Immature natural killer cell (primary cell): ENCODE results near the gene ME2. TPM values are rescaled to one million over a fixed set of nuclear protein-coding genes. Genes with fewer than 3 reads are reported as not detected.
"Not testable (repeated sequence)": the region's sequence is repeated elsewhere in the genome, so short reads cannot be mapped to it uniquely, and the experiment has no call there.

ENCODE experiments used
- DNase-seq, 3 donors: peaks; one replicate each; pipeline ENCODE4 v3.0.0; 2022; ENCODE audit warnings: mixed read lengths in 1 of 3
- H3K27ac Mint-ChIP-seq, 6 donors: one replicate each; pipeline ENCODE4 v1.8.0; 2020; ENCODE audit warnings: mixed read lengths in 6 of 6, mild to moderate bottlenecking in 5 of 6, inconsistent platforms in 4 of 6, moderate library complexity in 3 of 6
- H3K27me3 Mint-ChIP-seq, 3 donors: one replicate each; pipeline ENCODE4 v1.8.0; 2020 to 2021; ENCODE audit warnings: low read depth in 3 of 3, mild to moderate bottlenecking in 3 of 3, mixed read lengths in 3 of 3, moderate library complexity in 3 of 3, inconsistent platforms in 1 of 3
- H3K36me3 Mint-ChIP-seq, 3 donors: one replicate each; pipeline ENCODE4 v1.8.0; 2020; ENCODE audit warnings: mixed read lengths in 3 of 3, inconsistent platforms in 2 of 3, mild to moderate bottlenecking in 2 of 3
- H3K4me1 Mint-ChIP-seq, 2 donors: one replicate each; pipeline ENCODE4 v1.8.0; 2020; ENCODE audit warnings: inconsistent platforms in 2 of 2, mild to moderate bottlenecking in 2 of 2, mixed read lengths in 2 of 2, moderate library complexity in 1 of 2
- H3K4me3 Mint-ChIP-seq, 5 donors: one replicate each; pipeline ENCODE4 v1.8.0; 2020; ENCODE audit warnings: mild to moderate bottlenecking in 5 of 5, mixed read lengths in 5 of 5, inconsistent platforms in 3 of 5, moderate library complexity in 3 of 5
- H3K9me3 Mint-ChIP-seq, 6 donors: one replicate each; pipeline ENCODE4 v1.8.0; 2020; ENCODE audit warnings: mild to moderate bottlenecking in 6 of 6, mixed read lengths in 6 of 6, inconsistent platforms in 4 of 6, moderate library complexity in 3 of 6
- polyA plus RNA-seq, 3 donors: library from polyadenylated mRNA; unstranded; fragments of 300-500 nt; fragmentation: Illumina TruSeq; gene quantifications; one replicate each; pipeline ENCODE4 v1.2.3, GENCODE V29; 2021

Gene ME2
- polyA plus RNA-seq: 10 to 100 TPM; 57.9 to 96.3 (median 71.5) TPM

DNA sequence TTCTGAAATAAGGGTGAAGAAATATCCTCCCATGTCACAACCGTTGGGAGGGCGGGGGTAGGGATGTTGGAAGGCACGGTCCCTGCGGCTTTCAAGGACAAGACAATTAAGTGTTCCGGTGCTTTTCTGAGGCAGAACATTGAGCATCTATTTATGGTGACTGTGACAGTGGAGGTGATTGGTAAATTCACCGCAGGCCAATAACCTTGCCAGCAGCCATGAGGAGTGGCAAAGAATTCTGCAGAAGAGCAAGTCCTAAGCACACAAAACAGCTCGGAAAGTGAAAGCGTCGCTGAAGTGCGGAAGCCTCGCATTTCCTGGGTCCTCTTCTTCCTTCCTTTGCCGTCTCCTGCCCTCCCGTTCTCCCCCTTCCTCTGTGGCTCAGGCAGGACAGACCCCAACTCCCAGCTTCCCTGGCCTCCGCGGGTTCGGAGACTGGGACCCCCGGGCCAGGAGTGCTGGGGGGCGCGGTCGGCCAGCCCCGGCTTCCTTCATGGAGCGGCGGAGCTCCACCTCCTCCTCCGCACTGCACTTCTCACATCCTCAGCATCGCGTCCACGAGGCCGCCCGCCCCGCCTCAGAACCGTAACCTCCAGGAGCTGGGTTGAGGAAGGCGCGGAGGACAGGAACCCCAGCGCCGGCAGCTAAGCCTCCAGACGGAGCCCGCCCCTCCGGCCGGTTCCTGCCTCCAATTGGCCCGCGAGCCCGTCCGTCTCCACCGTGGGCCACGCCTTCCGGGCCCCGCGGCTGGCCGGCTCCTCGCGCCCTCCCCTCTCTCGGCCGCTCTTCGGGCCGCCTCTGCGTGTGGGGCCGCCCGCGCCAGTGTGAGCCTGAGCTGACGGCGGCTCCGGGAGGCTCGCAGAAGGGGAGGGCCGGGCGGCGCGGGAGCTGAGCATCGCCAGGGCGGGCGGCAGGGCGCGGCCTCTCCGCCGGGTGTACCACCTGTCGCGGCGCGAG, at the start of gene ME2:
TSS of gene ME2 (plus strand) at position 774 of the 957 bp plus-strand sequence. CDS start 16,703 bp downstream, outside the sequence.
- Mint-ChIP-seq H3K36me3 (no peaks in the 10 kb centered on the region), H3K27me3 (peaks cover 4 to 14% (median 11%) of the 10 kb centered on the region in 3 donors)

GRCh38 chr18:50829644-50830043, 49.3 kb upstream of the ME2 start:
- no peaks in the 10 kb centered on the region for H3K9me3 Mint-ChIP-seq
- no peak overlapping the region for H3K4me3 Mint-ChIP-seq
- no peaks in the 10 kb centered on the region for H3K36me3 Mint-ChIP-seq
- no peak overlapping the region for H3K27ac Mint-ChIP-seq
- peaks cover 0 to 3% (median 3%) of the 10 kb centered on the region in 3 donors for H3K27me3 Mint-ChIP-seq
- no peak for DNase-seq
- no peaks in the 10 kb centered on the region for H3K4me1 Mint-ChIP-seq

More for the DNA sequence above, at the start of gene ME2:
- Mint-ChIP-seq H3K4me3 (peak within 1 kb of the TSS; percentile 94 to 97 (median 95)), H3K4me1 (peaks cover 25 to 42% of the 10 kb centered on the region in 2 donors), H3K9me3 (no peaks in the 10 kb centered on the region), H3K27ac (peak within 1 kb of the TSS; percentile 96 to 99 (median 98))
- DNase-seq: peak; percentile 90 to 94 (median 92)

DNA sequence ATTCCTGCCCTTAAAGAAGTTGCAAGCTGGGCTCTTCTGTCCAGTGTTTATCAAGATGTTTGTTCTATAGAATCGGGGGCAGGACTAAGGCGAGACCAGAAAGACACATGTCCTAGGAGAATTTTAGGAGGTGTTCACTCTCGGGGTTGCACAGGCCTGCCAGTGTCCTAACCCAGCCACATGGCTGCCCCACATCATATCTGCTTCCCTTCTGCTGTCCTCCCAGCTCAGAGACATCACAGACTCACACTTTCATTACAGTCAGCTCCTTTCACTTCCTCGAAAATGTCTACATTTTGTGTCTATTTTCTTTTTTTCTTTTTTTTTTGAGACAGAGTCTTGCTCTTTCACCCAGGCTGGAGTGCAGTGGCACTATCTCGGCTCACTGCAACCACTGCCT, 48.4 kb upstream of the ME2 start:
- Mint-ChIP-seq H3K27ac (peak overlapping the region in 1 of 6 donors; percentile 18), H3K4me3 (no peak overlapping the region), H3K9me3 (no peaks in the 10 kb centered on the region), H3K4me1 (no peaks in the 10 kb centered on the region), H3K27me3 (peaks cover 2 to 7% (median 3%) of the 10 kb centered on the region in 3 donors), H3K36me3 (no peaks in the 10 kb centered on the region)
- DNase-seq: no peak

DNA sequence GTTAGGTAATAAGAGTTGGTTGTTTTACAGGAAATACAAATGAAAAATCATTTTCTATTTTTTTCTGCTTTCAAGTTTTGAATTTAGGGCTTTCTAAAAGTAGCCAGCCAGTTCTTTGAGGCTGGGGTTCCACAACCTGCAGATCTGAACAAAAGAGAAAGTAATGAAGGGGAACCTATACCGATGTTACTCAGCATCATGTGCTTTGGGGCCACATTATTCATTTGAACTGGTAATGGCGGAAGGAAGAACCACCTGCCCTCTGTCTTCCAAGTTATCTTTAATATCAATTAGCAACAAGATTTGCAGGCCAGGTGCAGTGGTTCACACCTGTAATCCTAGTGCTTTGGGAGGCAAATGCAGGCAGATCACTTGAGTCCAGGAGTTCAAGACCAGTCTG, 46.2 kb upstream of the ME2 start:
- H3K27ac Mint-ChIP-seq: no peak overlapping the region
- no peak overlapping the region for H3K4me3 Mint-ChIP-seq
- peaks cover 2 to 7% (median 3%) of the 10 kb centered on the region in 3 donors for H3K27me3 Mint-ChIP-seq
- no peak for DNase-seq
- H3K4me1 Mint-ChIP-seq: peaks cover 2 to 5% of the 10 kb centered on the region in 2 donors
- H3K9me3 Mint-ChIP-seq: no peaks in the 10 kb centered on the region
- no peaks in the 10 kb centered on the region for H3K36me3 Mint-ChIP-seq

DNA sequence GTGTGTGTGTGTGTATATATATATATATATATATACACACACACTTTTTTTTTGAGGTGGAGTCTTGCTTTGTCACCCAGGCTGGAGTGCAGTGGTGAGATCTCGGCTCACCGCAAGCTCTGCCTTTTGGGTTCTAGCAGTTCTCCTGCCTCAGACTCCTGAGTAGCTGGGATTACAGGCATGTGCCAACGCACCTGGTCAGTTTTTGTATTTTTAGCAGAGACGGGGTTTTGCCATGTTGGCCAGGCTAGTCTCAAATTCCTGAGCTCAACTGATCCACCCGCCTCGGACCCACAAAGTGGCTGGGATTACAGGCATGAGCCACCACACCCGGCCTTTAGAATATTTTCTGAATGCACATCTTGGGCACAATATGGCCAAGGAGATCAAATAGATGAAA, 45.4 kb upstream of the ME2 start:
- not testable (repeated sequence) for H3K27me3 Mint-ChIP-seq

DNA sequence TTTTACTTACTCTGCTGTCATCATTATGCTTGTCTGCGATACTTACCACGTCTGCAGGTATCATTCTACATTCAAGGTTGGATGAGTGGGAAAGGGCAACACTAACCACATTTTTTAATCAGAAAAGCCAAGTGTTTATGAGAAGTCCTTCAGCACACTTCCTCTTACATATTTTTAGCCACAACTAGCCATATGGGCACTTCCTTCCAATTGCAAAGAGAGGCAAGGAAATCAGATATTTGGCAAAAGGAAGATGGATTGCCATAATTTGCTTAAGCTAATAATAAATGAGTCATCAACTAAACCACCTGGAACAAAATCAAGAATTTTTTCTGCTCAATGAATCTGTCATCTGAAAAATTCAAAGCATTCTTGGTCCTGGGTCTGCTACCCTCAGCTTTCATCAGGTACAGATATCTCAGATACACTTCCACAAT, 42.4 kb upstream of the ME2 start:
- H3K36me3 Mint-ChIP-seq: no peaks in the 10 kb centered on the region
- H3K27me3 Mint-ChIP-seq: peaks cover 0 to 8% (median 2%) of the 10 kb centered on the region in 3 donors
- no peak overlapping the region for H3K27ac Mint-ChIP-seq
- no peak for DNase-seq
- no peak overlapping the region for H3K4me3 Mint-ChIP-seq
- peaks cover 2 to 5% of the 10 kb centered on the region in 2 donors for H3K4me1 Mint-ChIP-seq
- no peaks in the 10 kb centered on the region for H3K9me3 Mint-ChIP-seq

More for the DNA sequence above, 45.4 kb upstream of the ME2 start:
- DNase-seq, H3K4me1 Mint-ChIP-seq, H3K4me3 Mint-ChIP-seq, H3K36me3 Mint-ChIP-seq, H3K27ac Mint-ChIP-seq, H3K9me3 Mint-ChIP-seq: not testable (repeated sequence)

- Mint-ChIP-seq H3K4me1 (peaks cover 2 to 5% of the 10 kb centered on the region in 2 donors), H3K27ac (no peak overlapping the region), H3K36me3 (no peaks in the 10 kb centered on the region), H3K9me3 (no peaks in the 10 kb centered on the region), H3K4me3 (no peak overlapping the region), H3K27me3 (peaks cover 0 to 8% (median 2%) of the 10 kb centered on the region in 3 donors)
- DNase-seq: no peak
Measured at GRCh38 chr18:50839341-50839740, 39.6 kb upstream of the ME2 start.

- Mint-ChIP-seq H3K36me3 (no peaks in the 10 kb centered on the region), H3K9me3 (no peaks in the 10 kb centered on the region), H3K27ac (no peak overlapping the region), H3K27me3 (peaks cover 0 to 8% (median 0%) of the 10 kb centered on the region in 3 donors), H3K4me1 (peaks cover 2 to 5% of the 10 kb centered on the region in 2 donors), H3K4me3 (no peak overlapping the region)
- no peak for DNase-seq
Measured at GRCh38 chr18:50839996-50840395, 38.9 kb upstream of the ME2 start.

- no peak overlapping the region for H3K27ac Mint-ChIP-seq
- H3K4me3 Mint-ChIP-seq: no peak overlapping the region
- H3K4me1 Mint-ChIP-seq: no peaks in the 10 kb centered on the region
- no peaks in the 10 kb centered on the region for H3K36me3 Mint-ChIP-seq
- peaks cover 0 to 7% (median 2%) of the 10 kb centered on the region in 3 donors for H3K27me3 Mint-ChIP-seq
- DNase-seq: no peak
- no peaks in the 10 kb centered on the region for H3K9me3 Mint-ChIP-seq
Measured at GRCh38 chr18:50842846-50843245, 36.1 kb upstream of the ME2 start.

- Mint-ChIP-seq H3K27me3 (peaks cover 0 to 7% (median 2%) of the 10 kb centered on the region in 3 donors), H3K9me3 (no peaks in the 10 kb centered on the region), H3K4me1 (no peaks in the 10 kb centered on the region), H3K27ac (no peak overlapping the region), H3K36me3 (no peaks in the 10 kb centered on the region), H3K4me3 (no peak overlapping the region)
- DNase-seq: no peak
Measured at GRCh38 chr18:50844554-50844953, 34.4 kb upstream of the ME2 start.

DNA sequence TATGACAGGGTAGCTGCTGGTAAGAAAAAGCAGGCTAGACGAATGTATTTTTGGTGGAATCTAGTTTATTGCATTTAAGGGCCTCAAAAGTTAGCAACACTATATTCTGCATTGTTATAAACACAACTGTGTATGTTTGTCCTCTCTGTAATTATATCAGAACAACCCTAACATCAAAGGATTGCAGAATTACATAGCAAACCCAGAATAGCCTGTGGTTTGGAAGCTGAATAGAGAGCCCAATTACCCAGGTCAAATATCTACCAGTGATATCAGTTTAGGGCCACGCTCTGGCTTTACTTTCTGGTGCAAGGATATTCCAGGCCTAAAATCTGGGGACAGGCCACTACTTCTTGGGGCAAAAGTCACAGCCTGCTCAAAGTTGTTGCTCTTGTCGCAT, 34.0 kb upstream of the ME2 start:
- H3K4me3 Mint-ChIP-seq: no peak overlapping the region
- no peak for DNase-seq
- no peaks in the 10 kb centered on the region for H3K36me3 Mint-ChIP-seq
- H3K27me3 Mint-ChIP-seq: peaks cover 0 to 5% (median 2%) of the 10 kb centered on the region in 3 donors
- no peaks in the 10 kb centered on the region for H3K9me3 Mint-ChIP-seq
- H3K27ac Mint-ChIP-seq: no peak overlapping the region
- H3K4me1 Mint-ChIP-seq: no peaks in the 10 kb centered on the region

DNA sequence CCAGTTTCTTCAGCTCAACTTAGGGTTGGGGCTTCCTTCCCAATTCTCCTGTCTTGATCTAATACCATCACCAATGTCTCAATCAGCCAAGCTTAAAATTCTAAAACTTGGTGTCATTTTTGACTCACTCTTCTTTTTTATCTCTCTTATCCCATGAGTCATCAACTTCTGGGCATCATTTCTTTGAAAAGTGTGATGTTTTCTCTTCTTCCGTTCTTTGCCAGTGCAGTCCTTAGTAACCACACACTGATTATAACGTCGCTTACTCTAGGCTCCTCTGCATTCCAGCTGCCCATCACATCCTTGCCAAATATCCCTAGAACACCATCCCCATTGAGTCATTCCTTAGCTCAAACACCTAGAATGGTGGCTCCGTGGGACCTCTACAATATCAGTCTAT, 31.7 kb upstream of the ME2 start:
- Mint-ChIP-seq H3K4me1 (no peaks in the 10 kb centered on the region), H3K27ac (no peak overlapping the region), H3K4me3 (no peak overlapping the region), H3K9me3 (no peaks in the 10 kb centered on the region), H3K36me3 (no peaks in the 10 kb centered on the region), H3K27me3 (peaks cover 0 to 7% (median 2%) of the 10 kb centered on the region in 3 donors)
- DNase-seq: no peak

- Mint-ChIP-seq H3K9me3 (no peaks in the 10 kb centered on the region), H3K4me1 (no peaks in the 10 kb centered on the region), H3K27me3 (peaks cover 0 to 11% (median 7%) of the 10 kb centered on the region in 3 donors), H3K36me3 (peaks cover 0 to 5% (median 0%) of the 10 kb centered on the region in 3 donors), H3K4me3 (no peak overlapping the region), H3K27ac (no peak overlapping the region)
- no peak for DNase-seq
Measured at GRCh38 chr18:50848061-50848551, 30.8 kb upstream of the ME2 start.

- Mint-ChIP-seq H3K27me3 (peaks cover 0 to 11% (median 7%) of the 10 kb centered on the region in 3 donors), H3K9me3 (no peaks in the 10 kb centered on the region), H3K4me1 (no peaks in the 10 kb centered on the region), H3K36me3 (peaks cover 0 to 5% (median 0%) of the 10 kb centered on the region in 3 donors), H3K27ac (no peak overlapping the region), H3K4me3 (no peak overlapping the region)
- DNase-seq: no peak
Measured at GRCh38 chr18:50848991-50849390, 29.9 kb upstream of the ME2 start.
